GM12874 (cell line): Measurements from ENCODE around the gene PLEKHO2.

ENCODE experiments used
- TF ChIP-seq, protein P1 (sequence below): IDR thresholded peaks from 2 replicates; pipeline ENCODE4 v1.5.1; 2011; ENCODE audit warnings: low read depth, mild to moderate bottlenecking, control low read depth, low read length, moderate library complexity; ENCODE audit not compliant: insufficient read depth

Gene PLEKHO2

DNA sequence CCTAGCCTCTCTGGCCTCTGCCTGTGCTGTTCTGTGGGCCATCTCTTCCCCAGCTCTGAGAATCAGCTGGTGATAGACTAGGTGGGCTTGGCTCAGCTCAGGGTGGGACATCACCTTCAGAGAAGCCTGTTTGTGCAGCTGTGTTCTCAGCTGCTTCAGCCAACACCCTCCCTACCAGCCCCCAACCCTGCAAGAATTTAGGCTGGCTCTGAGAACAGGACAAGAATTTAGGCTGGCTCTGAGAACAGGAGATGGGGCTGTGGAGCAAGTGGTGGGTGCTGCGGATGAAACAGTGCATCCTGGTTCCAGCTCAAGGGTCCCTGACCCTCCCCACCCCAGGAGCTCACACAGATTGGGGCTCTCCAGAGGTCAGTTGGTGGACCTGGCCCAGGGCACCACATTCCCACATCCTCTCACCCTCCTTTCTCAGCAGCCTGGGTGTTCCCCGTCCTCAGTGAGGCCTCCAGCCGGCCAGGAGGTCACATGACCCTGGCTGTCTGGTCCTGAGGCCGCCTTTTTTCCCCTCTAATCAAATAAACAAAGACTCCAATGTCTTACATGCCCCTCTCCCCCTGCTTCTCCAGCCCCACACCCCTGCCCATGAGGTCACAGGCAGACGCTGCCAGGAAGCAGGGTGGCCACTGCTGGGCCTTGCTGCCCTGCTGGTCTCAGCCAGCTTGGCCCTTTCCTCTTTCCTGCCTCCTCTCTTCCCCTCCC lies 14.9 kb downstream of the PLEKHO2 start:
- TF ChIP-seq, protein P1, sequence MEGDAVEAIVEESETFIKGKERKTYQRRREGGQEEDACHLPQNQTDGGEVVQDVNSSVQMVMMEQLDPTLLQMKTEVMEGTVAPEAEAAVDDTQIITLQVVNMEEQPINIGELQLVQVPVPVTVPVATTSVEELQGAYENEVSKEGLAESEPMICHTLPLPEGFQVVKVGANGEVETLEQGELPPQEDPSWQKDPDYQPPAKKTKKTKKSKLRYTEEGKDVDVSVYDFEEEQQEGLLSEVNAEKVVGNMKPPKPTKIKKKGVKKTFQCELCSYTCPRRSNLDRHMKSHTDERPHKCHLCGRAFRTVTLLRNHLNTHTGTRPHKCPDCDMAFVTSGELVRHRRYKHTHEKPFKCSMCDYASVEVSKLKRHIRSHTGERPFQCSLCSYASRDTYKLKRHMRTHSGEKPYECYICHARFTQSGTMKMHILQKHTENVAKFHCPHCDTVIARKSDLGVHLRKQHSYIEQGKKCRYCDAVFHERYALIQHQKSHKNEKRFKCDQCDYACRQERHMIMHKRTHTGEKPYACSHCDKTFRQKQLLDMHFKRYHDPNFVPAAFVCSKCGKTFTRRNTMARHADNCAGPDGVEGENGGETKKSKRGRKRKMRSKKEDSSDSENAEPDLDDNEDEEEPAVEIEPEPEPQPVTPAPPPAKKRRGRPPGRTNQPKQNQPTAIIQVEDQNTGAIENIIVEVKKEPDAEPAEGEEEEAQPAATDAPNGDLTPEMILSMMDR: no peak

DNA sequence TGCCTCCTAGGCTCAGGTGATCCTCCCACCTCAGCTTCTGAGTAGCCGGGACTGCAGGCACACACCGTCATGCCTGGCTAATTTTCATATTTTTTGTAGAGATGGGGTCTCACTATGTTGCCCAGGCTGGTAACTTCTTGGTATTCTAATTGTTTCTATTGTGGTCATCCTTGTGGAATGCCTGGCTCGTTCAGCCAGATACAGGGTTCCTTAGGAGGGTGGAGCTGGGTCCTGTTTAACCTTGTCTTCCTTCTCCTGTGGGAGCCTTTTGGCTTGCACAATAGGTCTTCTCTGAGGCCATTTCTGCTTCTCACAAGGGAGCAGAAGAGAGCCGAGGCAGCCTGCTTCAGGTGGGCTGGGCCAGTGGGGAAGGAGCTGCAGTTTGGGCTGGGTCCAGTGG lies 15.7 kb downstream of the PLEKHO2 start:
- TF ChIP-seq, protein P1: no peak

DNA sequence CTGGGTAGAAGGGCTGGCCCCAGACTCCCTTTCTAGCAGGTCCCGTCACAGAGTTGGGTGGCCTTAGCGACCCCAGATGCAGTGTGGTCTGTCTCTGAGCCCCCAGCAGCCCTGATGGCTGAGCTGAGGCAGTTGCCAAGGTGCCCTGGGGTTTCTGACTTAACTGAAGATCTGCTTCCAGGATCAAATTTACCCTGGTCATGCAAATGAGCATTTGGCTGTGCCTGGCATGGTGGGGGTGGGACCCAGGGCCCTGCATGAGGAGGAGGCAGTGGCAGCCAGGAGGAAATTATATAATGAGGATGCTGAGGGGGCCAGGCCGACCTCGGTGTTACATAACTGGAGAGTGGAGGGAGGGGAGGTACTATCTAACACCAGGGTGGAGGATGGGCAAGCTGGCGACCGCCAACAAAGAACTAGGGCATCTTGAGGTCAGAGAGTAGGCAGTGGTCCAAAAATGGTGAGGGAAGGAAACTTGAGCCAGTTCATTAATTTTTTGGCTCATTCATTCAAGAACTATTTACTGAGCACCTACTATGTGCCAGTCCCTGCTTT lies 16.4 kb downstream of the PLEKHO2 start:
- TF ChIP-seq, protein P1: no peak

DNA sequence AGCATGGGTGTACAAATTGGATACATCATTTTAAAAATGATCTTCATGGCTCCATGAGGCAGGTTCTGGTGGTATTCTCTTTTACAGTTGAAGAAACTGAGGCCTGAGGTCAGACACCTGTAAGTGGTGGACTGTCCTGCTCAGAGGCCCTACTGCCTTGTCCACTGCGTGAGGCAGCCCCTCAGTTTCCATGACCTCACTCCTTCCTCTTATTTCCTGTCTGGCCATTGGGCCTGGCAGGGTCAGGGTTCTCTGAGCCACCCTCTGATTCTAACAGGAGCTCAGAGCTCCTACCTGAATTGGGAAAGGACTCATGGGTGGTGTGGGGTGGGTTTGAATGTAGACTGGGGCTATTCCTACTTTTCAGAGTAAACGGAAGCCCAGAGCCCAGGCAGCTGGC lies 17.5 kb downstream of the PLEKHO2 start:
- TF ChIP-seq, protein P1: no peak

DNA sequence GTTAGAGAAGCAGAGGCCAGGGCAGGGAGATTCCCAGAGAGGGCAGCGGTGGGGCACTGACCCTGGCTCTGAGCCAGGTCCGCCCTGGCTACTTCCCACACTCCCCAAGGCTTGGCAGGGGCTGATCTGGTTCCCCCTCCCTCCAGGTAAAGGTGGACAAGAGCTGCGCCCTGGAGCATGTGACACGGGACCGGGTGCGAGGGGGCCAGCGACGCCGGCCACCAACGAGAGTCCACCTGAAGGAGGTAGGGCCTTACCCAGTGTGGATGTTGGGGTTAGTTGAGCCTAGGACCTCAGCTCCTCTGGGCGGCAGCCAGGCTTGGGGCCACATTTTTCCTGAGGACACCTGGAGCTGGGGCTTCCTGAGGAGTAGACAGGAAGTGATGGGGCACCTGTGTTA lies 19.6 kb downstream of the PLEKHO2 start:
- TF ChIP-seq, protein P1: no peak

DNA sequence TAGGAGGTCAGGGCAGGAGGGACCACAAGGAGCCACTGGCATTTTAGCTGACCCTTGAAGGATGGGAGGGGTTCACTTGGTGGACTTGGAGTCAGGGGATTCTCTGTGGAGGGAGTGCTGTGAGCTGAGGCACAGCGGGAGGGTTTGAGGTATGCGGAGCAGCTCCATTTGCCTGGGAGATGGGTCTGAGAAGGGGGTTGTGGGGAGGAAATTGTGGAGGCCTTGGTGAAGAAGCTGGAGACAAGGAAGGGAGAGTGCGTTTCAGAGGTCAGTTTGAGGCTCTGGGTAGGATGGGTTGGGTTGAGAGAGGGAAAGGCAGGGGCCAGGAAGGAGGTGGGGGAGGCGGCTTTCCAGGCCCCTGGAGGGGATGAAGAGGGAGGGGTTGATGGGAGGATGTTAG lies 20.2 kb downstream of the PLEKHO2 start:
- TF ChIP-seq, protein P1: no peak

DNA sequence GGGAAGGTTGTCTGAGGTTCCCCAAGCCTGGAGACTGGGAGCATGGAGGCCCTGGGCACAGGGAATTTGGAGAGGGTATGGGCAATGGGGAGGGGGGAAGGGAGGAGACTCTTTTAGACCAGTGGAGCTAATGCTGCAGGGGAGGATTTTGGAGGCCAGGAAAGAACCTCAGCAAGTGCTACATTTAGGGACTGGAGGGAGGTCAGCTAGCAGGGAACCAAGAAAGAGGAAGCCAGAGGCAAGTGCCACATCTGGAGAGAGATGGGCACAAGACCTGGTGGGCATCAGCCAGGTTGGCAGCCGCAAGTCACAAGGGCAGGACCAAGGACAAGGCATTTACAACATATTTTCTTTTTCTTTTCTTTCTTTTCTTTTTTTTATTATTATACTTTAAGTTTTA lies 20.7 kb downstream of the PLEKHO2 start:
- TF ChIP-seq, protein P1: no peak

DNA sequence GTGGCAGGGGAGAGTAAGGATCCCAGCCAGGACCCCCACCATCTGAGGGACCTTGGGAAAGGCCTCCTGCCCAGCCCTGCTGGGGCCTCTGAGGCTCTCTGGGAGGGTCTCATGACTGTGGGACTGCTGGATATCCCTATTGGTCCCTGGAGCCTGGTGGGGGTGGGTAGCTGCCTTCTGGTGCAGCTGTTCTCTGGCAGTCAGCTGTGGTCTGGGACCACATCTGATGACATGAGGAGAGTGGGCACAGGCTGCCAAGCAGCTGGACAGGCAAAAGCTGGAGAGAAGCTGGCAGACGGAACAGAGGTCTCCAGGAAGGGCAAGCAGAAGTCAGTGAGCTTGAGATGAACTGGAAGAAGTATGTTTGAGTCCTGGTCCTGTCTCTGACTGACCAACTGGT lies 22.4 kb downstream of the PLEKHO2 start:
- TF ChIP-seq, protein P1: no peak
